GM23338 (cell line): ENCODE measurements around the gene BRCA1. TPM values are rescaled to one million over a fixed set of nuclear protein-coding genes. Genes with fewer than 3 reads are reported as not detected.
"Not testable (repeated sequence)": the region's sequence is repeated elsewhere in the genome, so short reads cannot be mapped to it uniquely, and the experiment has no call there.

Source experiments
- ATAC-seq: fragments of 200-7000 bp; cut with Tn5 transposase; 3 replicates; pipeline ENCODE4 v1.9.1; 2020
- DNase-seq: peaks from one replicate; pipeline ENCODE4 v3.0.0-alpha.2; 2015; ENCODE audit warnings: low spot score
- H2AFZ ChIP-seq: fragments of 200-600 bp; sonication (generic); 2 replicates; pipeline ENCODE4 v1.8.0; 2016; ENCODE audit warnings: antibody characterized with exemption, mild to moderate bottlenecking, moderate library complexity
- H3F3A ChIP-seq: fragments of 200-600 bp; sonication (generic); replicated peaks from 2 replicates; pipeline ENCODE4 v1.8.0; 2017; ENCODE audit warnings: antibody characterized with exemption, mixed run types, low read depth
- H3K27ac ChIP-seq: fragments of 200-600 bp; sonication (generic); 2 replicates; pipeline ENCODE4 v1.6.1; 2016; ENCODE audit warnings: low read depth
- H3K27me3 ChIP-seq: fragments of 200-600 bp; sonication (generic); 2 replicates; pipeline ENCODE4 v1.8.0; 2016; ENCODE audit warnings: mild to moderate bottlenecking, mixed run types, moderate library complexity; ENCODE audit not compliant: insufficient read depth
- H3K36me3 ChIP-seq: fragments of 200-600 bp; sonication (generic); 2 replicates; pipeline ENCODE4 v1.8.0; 2016; ENCODE audit warnings: mild to moderate bottlenecking; ENCODE audit not compliant: insufficient read depth
- H3K4me1 ChIP-seq: fragments of 200-600 bp; sonication (generic); 2 replicates; pipeline ENCODE4 v1.8.0; 2016; ENCODE audit warnings: mild to moderate bottlenecking, moderate library complexity; ENCODE audit not compliant: insufficient read depth
- H3K4me2 ChIP-seq: fragments of 200-600 bp; sonication (generic); 2 replicates; pipeline ENCODE4 v1.7.1; 2017; ENCODE audit warnings: mixed run types
- H3K4me3 ChIP-seq: fragments of 200-600 bp; sonication (generic); 2 replicates; pipeline ENCODE4 v1.6.1; 2016; ENCODE audit warnings: mixed run types
- H3K79me2 ChIP-seq: fragments of 200-600 bp; sonication (generic); replicated peaks from 2 replicates; pipeline ENCODE4 v1.8.0; 2017; ENCODE audit warnings: mild to moderate bottlenecking; ENCODE audit not compliant: insufficient read depth
- H3K9me2 ChIP-seq: fragments of 200-600 bp; sonication (generic); 2 replicates; pipeline ENCODE4 v1.8.0; 2017; ENCODE audit not compliant: insufficient read depth
- H4K20me1 ChIP-seq: fragments of 200-600 bp; sonication (generic); replicated peaks from 2 replicates; pipeline ENCODE4 v1.8.0; 2017; ENCODE audit warnings: mild to moderate bottlenecking; ENCODE audit not compliant: insufficient read depth
- H3K27ac Mint-ChIP-seq: 2 replicates; pipeline ENCODE4 v1.8.0; 2020; ENCODE audit warnings: inconsistent platforms, mild to moderate bottlenecking, moderate library complexity, mixed read lengths
- H3K27me3 Mint-ChIP-seq: 3 replicates; pipeline ENCODE4 v1.8.0; 2022; ENCODE audit warnings: low read depth, mild to moderate bottlenecking, moderate library complexity, mixed read lengths, inconsistent platforms; ENCODE audit not compliant: insufficient read depth, poor library complexity
- H3K36me3 Mint-ChIP-seq: 3 replicates; pipeline ENCODE4 v1.8.0; 2021; ENCODE audit warnings: low read depth, mild to moderate bottlenecking, inconsistent platforms, moderate library complexity, mixed read lengths
- H3K4me1 Mint-ChIP-seq: 3 replicates; pipeline ENCODE4 v1.8.0; 2020; ENCODE audit warnings: mild to moderate bottlenecking, inconsistent platforms, mixed read lengths
- H3K4me3 Mint-ChIP-seq: 3 replicates; pipeline ENCODE4 v1.8.0; 2021; ENCODE audit warnings: moderate library complexity, mild to moderate bottlenecking, inconsistent platforms, mixed read lengths
- H3K9me3 Mint-ChIP-seq: 3 replicates; pipeline ENCODE4 v1.8.0; 2020; ENCODE audit warnings: moderate library complexity, mild to moderate bottlenecking, inconsistent platforms, mixed read lengths
- NANOG ChIP-seq: IDR thresholded peaks from 2 replicates; pipeline ENCODE4 v1.6.1; 2016; ENCODE audit warnings: antibody characterized with exemption, borderline replicate concordance
- POLR2AphosphoS5 ChIP-seq: IDR thresholded peaks from 2 replicates; pipeline ENCODE4 v1.6.1; 2016; ENCODE audit warnings: antibody characterized with exemption, low read depth
- ZNF114 ChIP-seq: fragments of 250-450 bp; sonication (Bioruptor Pico); IDR thresholded peaks from 2 replicates; pipeline ENCODE4 v1.5.0; 2020; ENCODE audit warnings: mild to moderate bottlenecking, moderate library complexity
- polyA plus RNA-seq: library from polyadenylated mRNA; unstranded; fragments of >200 nt; fragmentation: Nextera tagmentation; extraction: Ambion mirVana; gene quantifications from 2 replicates; pipeline ENCODE4 v1.2.1, GENCODE V29; 2016
- total RNA-seq: library from RNA; depleted of rRNA; stranded (reverse); fragments of >200 nt; shearing (Covaris generic); gene quantifications from 2 replicates; pipeline ENCODE4 v1.2.3, GENCODE V29; 2014

The BRCA1 gene
- total and polyA plus RNA-seq, 2 experiments from 2014 or later = 43.2 to 45.9 TPM

DNA sequence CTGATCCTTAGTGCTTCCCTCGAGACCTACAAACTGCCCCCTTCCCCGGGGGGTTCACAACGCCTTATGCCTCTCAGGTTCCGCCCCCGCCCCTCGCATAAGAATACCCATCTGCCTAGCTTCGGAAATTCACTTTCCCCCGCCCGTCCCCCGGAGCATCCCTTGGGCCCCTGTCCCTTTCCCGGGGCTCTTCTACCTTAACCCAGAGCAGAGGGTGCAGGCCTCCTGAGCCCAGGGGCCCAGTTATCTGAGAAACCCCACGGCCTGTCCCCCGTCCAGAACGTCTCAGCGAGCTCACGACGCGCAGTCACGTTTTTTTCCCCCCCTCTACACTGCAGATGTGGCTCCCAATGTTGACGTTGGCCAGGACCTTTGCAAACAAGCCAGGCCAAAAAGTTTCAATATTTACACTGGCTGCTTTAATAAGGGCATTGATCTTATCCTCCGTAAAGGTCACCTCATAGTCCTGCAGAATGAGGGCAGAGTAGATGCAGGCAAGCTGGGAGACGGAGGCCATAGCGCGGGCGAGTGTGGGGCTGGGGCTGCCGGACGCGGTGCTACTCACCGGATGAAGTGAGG lies 44.5 kb upstream of the BRCA1 start:
- peak overlapping the region; percentile 12 for H2AFZ ChIP-seq
- H3K4me1 ChIP-seq = no peaks in the 10 kb centered on the region; the same call in 1 of the 2 replicates
- peaks cover 28% of the 10 kb centered on the region for H3K79me2 ChIP-seq
- ATAC-seq (peak; percentile 25), DNase-seq (peak; percentile 57)
- Mint-ChIP-seq H3K9me3 (no peaks in the 10 kb centered on the region), H3K27me3 (peaks cover 2% of the 10 kb centered on the region), H3K27ac (no peak overlapping the region), H3K36me3 (peaks cover 4% of the 10 kb centered on the region; the same call in 1 of the 3 replicates), H3K4me1 (peaks cover 11% of the 10 kb centered on the region; the same call in 2 of the 3 replicates), H3K4me3 (no peak overlapping the region)
- H3K4me3 ChIP-seq = peak overlapping the region; percentile 60
- H3K27me3 ChIP-seq = no peaks in the 10 kb centered on the region
- no peaks in the 10 kb centered on the region; the same call in 1 of the 2 replicates for H3F3A ChIP-seq
- H3K9me2 ChIP-seq = no peaks in the 10 kb centered on the region
- H3K27ac ChIP-seq = no peak overlapping the region; the same call in 1 of the 2 replicates
- TF ChIP-seq ZNF114 (no peak), NANOG (no peak), POLR2AphosphoS5 (0 out of 2 replicates have a peak, but pooled peaks have one; percentile 10)
- H3K4me2 ChIP-seq = peak overlapping the region; percentile 75
- H3K36me3 ChIP-seq = no peaks in the 10 kb centered on the region
- H4K20me1 ChIP-seq = no peaks in the 10 kb centered on the region

DNA sequence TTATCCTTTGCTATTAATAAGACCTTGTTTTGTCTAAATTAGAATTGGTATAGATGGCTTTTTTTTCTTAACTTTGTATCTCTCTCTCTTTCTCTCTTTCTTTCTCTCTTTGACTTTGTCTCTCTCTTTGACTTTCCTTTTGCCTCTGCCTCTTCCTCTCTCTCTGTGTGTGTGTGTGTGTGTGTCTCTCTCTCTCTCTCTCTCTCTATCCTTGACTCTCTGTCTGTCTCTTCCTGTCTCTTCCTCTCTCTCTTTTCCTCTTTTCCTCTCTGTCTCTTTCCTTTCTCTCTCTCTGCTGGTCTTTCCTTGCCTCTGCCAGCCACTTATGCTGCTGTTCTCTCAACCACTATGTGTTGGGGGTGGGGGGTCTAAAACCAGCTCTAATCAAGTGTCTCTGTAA lies 40.8 kb upstream of the BRCA1 start:
- H3K4me3 Mint-ChIP-seq, H3K9me3 Mint-ChIP-seq, H3K27ac Mint-ChIP-seq, DNase-seq, H3K27ac ChIP-seq, H3K9me2 ChIP-seq, H3K4me2 ChIP-seq, H3K36me3 Mint-ChIP-seq, H3K4me3 ChIP-seq, ATAC-seq, H4K20me1 ChIP-seq, H3K4me1 Mint-ChIP-seq, H3F3A ChIP-seq, H2AFZ ChIP-seq, H3K27me3 ChIP-seq, H3K27me3 Mint-ChIP-seq, H3K36me3 ChIP-seq, H3K4me1 ChIP-seq: not testable (repeated sequence)
- peaks cover 28% of the 10 kb centered on the region for H3K79me2 ChIP-seq

DNA sequence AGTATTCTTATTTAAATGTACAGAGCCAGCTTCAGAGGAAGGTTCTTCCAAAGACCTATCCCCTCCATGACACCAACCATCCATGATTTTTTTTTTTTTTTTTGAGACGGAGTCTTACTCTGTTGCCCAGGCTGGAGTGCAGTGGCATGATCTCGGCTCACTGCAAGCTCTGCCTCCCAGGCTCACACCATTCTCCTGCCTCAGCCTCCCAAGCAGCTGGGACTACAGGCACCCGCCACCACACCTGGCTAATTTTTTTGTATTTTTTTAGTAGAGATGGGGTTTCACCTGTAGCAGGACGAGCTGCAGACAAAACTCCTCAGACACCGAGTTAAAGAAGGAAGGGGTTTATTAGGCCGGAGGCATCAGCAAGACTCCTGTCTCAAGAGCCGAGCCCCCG lies 34.8 kb upstream of the BRCA1 start:
- ATAC-seq, H3K27me3 Mint-ChIP-seq, H3K36me3 ChIP-seq, H3K4me3 ChIP-seq, H3K4me1 Mint-ChIP-seq, H3K9me3 Mint-ChIP-seq, H3K4me1 ChIP-seq, H2AFZ ChIP-seq, H3K4me2 ChIP-seq, H3K27me3 ChIP-seq, H3K79me2 ChIP-seq, H3K4me3 Mint-ChIP-seq, H3K27ac Mint-ChIP-seq, H4K20me1 ChIP-seq, H3K9me2 ChIP-seq, H3F3A ChIP-seq: not testable (repeated sequence)
- peak; percentile 12 for DNase-seq
- H3K27ac ChIP-seq = peak overlapping the region; percentile 52; the same call in 1 of the 2 replicates
- H3K36me3 Mint-ChIP-seq = peaks cover 11% of the 10 kb centered on the region; the same call in 2 of the 3 replicates

DNA sequence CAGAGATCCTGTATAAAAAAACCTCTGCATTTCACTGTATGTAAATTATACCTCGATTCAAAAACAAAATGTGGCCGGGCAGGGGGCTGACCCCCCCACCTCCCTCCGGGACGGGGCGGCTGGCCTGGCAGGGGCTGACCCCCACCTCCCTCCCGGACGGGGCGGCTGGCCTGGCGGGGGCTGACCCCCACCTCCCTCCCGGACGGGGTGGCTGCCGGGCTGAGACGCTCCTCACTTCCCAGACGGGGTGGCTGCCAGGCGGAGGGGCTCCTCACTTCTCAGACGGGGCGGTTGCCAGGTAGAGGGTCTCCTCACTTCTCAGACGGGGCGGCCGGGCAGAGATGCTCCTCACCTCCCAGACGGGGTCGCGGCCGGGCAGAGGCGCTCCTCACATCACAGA lies 34.1 kb upstream of the BRCA1 start:
- not testable (repeated sequence) for H3K27ac Mint-ChIP-seq, H3K4me3 Mint-ChIP-seq, H3K4me1 Mint-ChIP-seq, H3K36me3 ChIP-seq, ATAC-seq, DNase-seq, H3K9me3 Mint-ChIP-seq, H4K20me1 ChIP-seq, H3K4me3 ChIP-seq, H3F3A ChIP-seq, H3K9me2 ChIP-seq, H3K4me2 ChIP-seq, H3K4me1 ChIP-seq, H3K27me3 ChIP-seq, H3K79me2 ChIP-seq, H3K27me3 Mint-ChIP-seq, H2AFZ ChIP-seq
- peaks cover 11% of the 10 kb centered on the region for H3K36me3 Mint-ChIP-seq
- H3K27ac ChIP-seq = peak overlapping the region; percentile 52; the same call in 1 of the 2 replicates
